ENCODE data around the gene OGN.

- TF ChIP-seq POLR2A (IDR thresholded peaks at IDR 0.05) = no peak
- TF ChIP-seq CTCF (IDR thresholded peaks at IDR 0.05) = no peak
These were observed 51.3 kb downstream of the OGN start for GRCh38 chr9:92353051-92353450.
